Astrocyte (in vitro differentiated cells and primary cell): ENCODE data around the gene DNASE1L3. TPM values are rescaled to one million over a fixed set of nuclear protein-coding genes. Genes with fewer than 3 reads are reported as not detected.

Source experiments
- DNase-seq: peaks from one replicate; pipeline ENCODE4 v3.0.0-alpha.2; 2010; ENCODE audit warnings: low read depth
- FAIRE-seq: peaks from 2 replicates; lab custom pipeline; 2011; peaks lifted over from hg19 to GRCh38; lab: Jason Lieb, UNC
- H2AFZ ChIP-seq: 2 replicates; pipeline ENCODE4 v1.6.0; 2012; ENCODE audit warnings: low read depth, low read length, inconsistent platforms
- H3K27ac ChIP-seq: 2 replicates; pipeline ENCODE4 v1.5.1; 2011; ENCODE audit warnings: low read depth, low read length, inconsistent platforms
- H3K27me3 ChIP-seq: 2 replicates; pipeline ENCODE4 v1.6.0; 2011; ENCODE audit warnings: low read length, inconsistent platforms; ENCODE audit not compliant: insufficient read depth
- H3K36me3 ChIP-seq: 2 replicates; pipeline ENCODE4 v1.5.1; 2011; ENCODE audit warnings: low read length, inconsistent platforms; ENCODE audit not compliant: insufficient read depth
- H3K4me1 ChIP-seq: 2 replicates; pipeline ENCODE4 v1.5.1; 2011; ENCODE audit warnings: low read length, inconsistent platforms; ENCODE audit not compliant: insufficient read depth
- H3K4me2 ChIP-seq: 2 replicates; pipeline ENCODE4 v1.6.0; 2012; ENCODE audit warnings: low read length, inconsistent platforms
- H3K4me3 ChIP-seq: 2 replicates; pipeline ENCODE4 v1.5.1; 2011; ENCODE audit warnings: low read depth, mild to moderate bottlenecking, low read length, inconsistent platforms; ENCODE audit not compliant: insufficient read depth
- H3K79me2 ChIP-seq: 2 replicates; pipeline ENCODE4 v1.6.0; 2012; ENCODE audit warnings: mild to moderate bottlenecking, low read length, inconsistent platforms; ENCODE audit not compliant: insufficient read depth
- H3K9ac ChIP-seq: 2 replicates; pipeline ENCODE4 v1.6.0; 2012; ENCODE audit warnings: mild to moderate bottlenecking, low read length, inconsistent platforms
- H3K9me3 ChIP-seq: 2 replicates; pipeline ENCODE4 v1.5.1; 2012; ENCODE audit warnings: low read depth, mild to moderate bottlenecking, low read length, inconsistent platforms; ENCODE audit not compliant: insufficient read depth
- H4K20me1 ChIP-seq: 2 replicates; pipeline ENCODE4 v1.6.0; 2012; ENCODE audit warnings: low read length, inconsistent platforms; ENCODE audit not compliant: insufficient read depth
- H3K27ac Mint-ChIP-seq: one replicate; pipeline ENCODE4 v1.8.0; 2021; ENCODE audit warnings: mild to moderate bottlenecking, mixed read lengths; ENCODE audit not compliant: unreplicated experiment
- H3K27me3 Mint-ChIP-seq: one replicate; pipeline ENCODE4 v1.8.0; 2021; ENCODE audit warnings: low read depth, mixed read lengths; ENCODE audit not compliant: unreplicated experiment
- H3K36me3 Mint-ChIP-seq: one replicate; pipeline ENCODE4 v1.8.0; 2021; ENCODE audit warnings: low read depth, mixed read lengths; ENCODE audit not compliant: unreplicated experiment
- H3K4me1 Mint-ChIP-seq: one replicate; pipeline ENCODE4 v1.8.0; 2021; ENCODE audit warnings: low read depth, mixed read lengths; ENCODE audit not compliant: unreplicated experiment
- H3K4me3 Mint-ChIP-seq: one replicate; pipeline ENCODE4 v1.8.0; 2021; ENCODE audit warnings: mild to moderate bottlenecking, moderate library complexity, mixed read lengths; ENCODE audit not compliant: unreplicated experiment
- H3K9me3 Mint-ChIP-seq: one replicate; pipeline ENCODE4 v1.8.0; 2021; ENCODE audit warnings: mild to moderate bottlenecking, mixed read lengths; ENCODE audit not compliant: unreplicated experiment
- CTCF ChIP-seq: IDR thresholded peaks from 2 replicates; pipeline ENCODE4 v1.5.1; 2011; ENCODE audit warnings: low read depth, mild to moderate bottlenecking, inconsistent platforms, low read length, moderate library complexity; ENCODE audit not compliant: insufficient read depth
- EZH2 ChIP-seq: IDR thresholded peaks from 2 replicates; pipeline ENCODE4 v1.6.1; 2012; ENCODE audit warnings: mild to moderate bottlenecking, low read length, inconsistent platforms; ENCODE audit not compliant: insufficient read depth
- total RNA-seq: library from RNA; stranded (reverse); gene quantifications from 2 replicates; pipeline ENCODE4 v1.2.1, GENCODE V29; 2021

Gene DNASE1L3
- total RNA-seq, 1 donor from 2014 or later, result not detected

GRCh38 chr3:58183891-58184290, 26.9 kb downstream of the DNASE1L3 start:
- TF ChIP-seq CTCF, result no peak
- no peak for TF ChIP-seq EZH2
- Histone ChIP-seq H3K9ac (no peak overlapping the region), H3K27ac (no peak overlapping the region), H3K36me3 (no peaks in the 10 kb centered on the region), H3K4me1 (no peaks in the 10 kb centered on the region), H2AFZ (no peak overlapping the region), H3K4me3 (no peak overlapping the region), H3K4me2 (no peak overlapping the region), H3K27me3 (no peaks in the 10 kb centered on the region), H4K20me1 (no peaks in the 10 kb centered on the region), H3K9me3 (no peaks in the 10 kb centered on the region), H3K79me2 (no peaks in the 10 kb centered on the region)
- Mint-ChIP-seq H3K36me3 (no peaks in the 10 kb centered on the region), H3K4me3 (no peak overlapping the region), H3K27ac (no peak overlapping the region), H3K4me1 (peaks cover 2% of the 10 kb centered on the region), H3K9me3 (no peaks in the 10 kb centered on the region), H3K27me3 (peaks cover 10% of the 10 kb centered on the region)
- FAIRE-seq, result no peak
- no peak for DNase-seq

DNA sequence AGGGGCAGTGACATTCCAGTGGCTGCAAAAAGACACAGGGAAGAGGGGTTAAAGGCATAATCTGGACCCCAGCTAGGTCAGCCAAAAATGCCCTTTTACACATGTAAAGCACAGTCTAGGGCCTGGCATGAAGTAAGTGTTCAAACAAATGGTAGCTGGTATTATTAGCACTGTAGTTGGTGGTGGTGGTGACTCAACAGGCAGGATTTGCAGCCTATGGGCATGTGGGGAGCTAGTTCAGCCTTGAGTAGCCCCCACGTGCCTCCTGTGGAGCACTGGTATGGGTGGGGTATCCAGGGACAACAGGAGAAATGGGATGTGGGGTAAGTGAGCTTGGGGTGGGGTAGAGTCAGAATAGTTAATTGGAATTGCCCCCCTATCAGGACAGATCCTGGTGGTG, 27.6 kb downstream of the DNASE1L3 start:
- no peak overlapping the region for H3K4me3 ChIP-seq
- no peaks in the 10 kb centered on the region for H3K4me1 ChIP-seq
- no peak overlapping the region for H3K4me3 Mint-ChIP-seq
- H3K9me3 ChIP-seq, result no peaks in the 10 kb centered on the region
- no peaks in the 10 kb centered on the region for H3K9me3 Mint-ChIP-seq
- peak overlapping the region; percentile 34 for H3K27ac Mint-ChIP-seq
- H3K9ac ChIP-seq, result no peak overlapping the region
- no peak overlapping the region for H3K4me2 ChIP-seq
- no peak overlapping the region for H3K27ac ChIP-seq
- peaks cover 6% of the 10 kb centered on the region for H3K27me3 Mint-ChIP-seq
- FAIRE-seq (no peak), DNase-seq (no peak)
- H3K27me3 ChIP-seq, result no peaks in the 10 kb centered on the region
- H3K36me3 ChIP-seq, result no peaks in the 10 kb centered on the region
- TF ChIP-seq EZH2, result no peak
- no peak for TF ChIP-seq CTCF
- H3K36me3 Mint-ChIP-seq, result no peaks in the 10 kb centered on the region
- H2AFZ ChIP-seq, result no peak overlapping the region
- H3K79me2 ChIP-seq, result no peaks in the 10 kb centered on the region
- H4K20me1 ChIP-seq, result no peaks in the 10 kb centered on the region
- H3K4me1 Mint-ChIP-seq, result no peaks in the 10 kb centered on the region

DNA sequence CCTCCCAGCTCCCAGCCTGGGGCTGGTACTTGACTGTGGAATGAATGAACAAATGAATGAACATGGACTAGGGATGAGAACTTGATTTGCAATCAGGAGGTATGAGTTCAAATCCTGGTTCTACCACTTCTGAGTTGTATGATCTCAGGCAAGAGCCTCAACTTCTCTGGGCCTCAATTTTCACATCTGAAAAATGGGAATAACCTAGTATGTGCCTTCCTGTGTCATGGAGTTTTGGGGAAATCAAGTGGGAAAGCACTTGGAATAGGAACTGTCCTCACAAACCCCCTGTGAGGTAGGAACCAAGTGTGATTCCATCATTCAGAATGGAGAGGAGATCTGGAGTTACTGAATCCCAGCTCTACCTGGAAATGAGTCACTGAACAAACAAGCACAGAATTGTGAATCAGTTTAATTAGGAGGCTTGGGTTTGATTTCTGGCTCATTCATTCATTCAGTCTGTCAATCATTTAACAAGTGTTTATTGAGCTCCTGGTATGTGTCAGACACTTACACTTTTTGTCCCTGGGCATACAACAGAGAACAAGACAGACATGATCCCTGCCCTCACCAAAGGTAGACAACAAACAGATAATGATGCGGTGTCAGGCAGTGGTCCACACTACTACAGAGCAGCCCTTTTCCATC, 29.7 kb downstream of the DNASE1L3 start:
- no peaks in the 10 kb centered on the region for H3K27me3 ChIP-seq
- TF ChIP-seq EZH2, result no peak
- TF ChIP-seq CTCF, result no peak
- Mint-ChIP-seq H3K4me1 (peaks cover 11% of the 10 kb centered on the region), H3K9me3 (no peaks in the 10 kb centered on the region), H3K27ac (no peak overlapping the region), H3K27me3 (peaks cover 6% of the 10 kb centered on the region), H3K4me3 (no peak overlapping the region), H3K36me3 (no peaks in the 10 kb centered on the region)
- H3K9me3 ChIP-seq, result no peaks in the 10 kb centered on the region
- H3K36me3 ChIP-seq, result no peaks in the 10 kb centered on the region
- H3K9ac ChIP-seq, result no peak overlapping the region
- no peak for FAIRE-seq
- H3K79me2 ChIP-seq, result no peaks in the 10 kb centered on the region
- no peak overlapping the region for H3K4me3 ChIP-seq
- H3K4me1 ChIP-seq, result peaks cover 5% of the 10 kb centered on the region
- no peak for DNase-seq
- no peaks in the 10 kb centered on the region for H4K20me1 ChIP-seq
- H3K4me2 ChIP-seq, result no peak overlapping the region
- no peak overlapping the region for H3K27ac ChIP-seq
- H2AFZ ChIP-seq, result no peak overlapping the region
